A673 (cell line): ENCODE data around the gene OSBPL3. TPM values are rescaled to one million over a fixed set of nuclear protein-coding genes. Genes with fewer than 3 reads are reported as not detected.

Experiments used
- BruUV-seq: library from RNA; stranded (reverse); fragments of 400-500 nt; replicated peaks from 2 replicates; lab custom pipeline; 2021; lab: Mats Ljungman, UMichigan
- CTCF ChIA-PET: fragments of 300-600 bp; sonication (Branson Sonifier 250); formaldehyde crosslinking; loops from one replicate; lab custom pipeline; 2022; ENCODE audit warnings: antibody characterized with exemption; lab: Charles Lee
- POLR2A ChIA-PET: fragments of 300-600 bp; sonication (Branson Sonifier 250); formaldehyde crosslinking; loops from one replicate; lab custom pipeline; 2022; ENCODE audit warnings: antibody characterized with exemption; ENCODE audit not compliant: low non-redundant PET; lab: Charles Lee
- DNase-seq: peaks from one replicate; pipeline ENCODE4 v3.0.0-alpha.2; 2015; ENCODE audit warnings: low spot score
- H3K27ac ChIP-seq: fragments of 200-600 bp; sonication (generic); 2 replicates; pipeline ENCODE4 v1.5.1; 2016; ENCODE audit warnings: mixed run types, low read depth, mild to moderate bottlenecking, mixed read lengths, antibody characterized with exemption, low read length; ENCODE audit not compliant: poor library complexity, severe bottlenecking
- H3K27me3 ChIP-seq: fragments of 200-600 bp; sonication (generic); replicated peaks from 2 replicates; pipeline ENCODE4 v1.6.1; 2017; ENCODE audit warnings: mixed run types, low read depth, mild to moderate bottlenecking, mixed read lengths, antibody characterized with exemption, low read length; ENCODE audit not compliant: insufficient read depth, poor library complexity
- H3K36me3 ChIP-seq: fragments of 200-600 bp; sonication (generic); 2 replicates; pipeline ENCODE4 v1.6.1; 2016; ENCODE audit warnings: mixed run types, mild to moderate bottlenecking, mixed read lengths, antibody characterized with exemption, low read length; ENCODE audit not compliant: insufficient read depth, poor library complexity, severe bottlenecking
- H3K4me1 ChIP-seq: fragments of 200-600 bp; sonication (generic); 2 replicates; pipeline ENCODE4 v1.6.1; 2017; ENCODE audit warnings: mixed run types, mild to moderate bottlenecking, mixed read lengths, antibody characterized with exemption, low read length; ENCODE audit not compliant: insufficient read depth, poor library complexity, severe bottlenecking
- H3K4me3 ChIP-seq: fragments of 200-600 bp; sonication (generic); 2 replicates; pipeline ENCODE4 v1.5.1; 2016; ENCODE audit warnings: low read depth, mixed run types, mild to moderate bottlenecking, mixed read lengths, low read length; ENCODE audit not compliant: poor library complexity, severe bottlenecking
- H3K9me3 ChIP-seq: fragments of 200-600 bp; sonication (generic); 2 replicates; pipeline ENCODE4 v1.6.1; 2016; ENCODE audit warnings: mixed run types, low read depth, mild to moderate bottlenecking, mixed read lengths, antibody characterized with exemption, low read length; ENCODE audit not compliant: poor library complexity, severe bottlenecking
- EZH2 ChIP-seq: fragments of 200-600 bp; sonication (generic); IDR thresholded peaks from 2 replicates; pipeline ENCODE4 v1.6.1; 2017; ENCODE audit warnings: borderline replicate concordance, low read depth, mild to moderate bottlenecking, mixed read lengths, antibody characterized with exemption, low read length; ENCODE audit not compliant: poor library complexity, severe bottlenecking
- intact Hi-C: fragments of 100-400 bp; cut with micrococcal nuclease; formaldehyde crosslinking; loops from one replicate; pipeline ENCODE4 v1.10.0; 2022; ENCODE audit not compliant: unreplicated experiment
- total RNA-seq: library from RNA; stranded (reverse); gene quantifications from 2 replicates; pipeline ENCODE4 v1.2.3, GENCODE V29; 2021
- TF ChIP-seq, protein P1 (sequence below): fragments of 300-800, 200-600 bp; sonication (generic); conservative IDR thresholded peaks from 2 replicates; pipeline ENCODE4 v1.5.1; 2017; ENCODE audit warnings: low read depth, mild to moderate bottlenecking, antibody characterized with exemption, low read length, moderate library complexity, mixed read lengths

OSBPL3 gene
- total RNA-seq, 1 experiment from 2014 or later, result 21.4 TPM

DNA sequence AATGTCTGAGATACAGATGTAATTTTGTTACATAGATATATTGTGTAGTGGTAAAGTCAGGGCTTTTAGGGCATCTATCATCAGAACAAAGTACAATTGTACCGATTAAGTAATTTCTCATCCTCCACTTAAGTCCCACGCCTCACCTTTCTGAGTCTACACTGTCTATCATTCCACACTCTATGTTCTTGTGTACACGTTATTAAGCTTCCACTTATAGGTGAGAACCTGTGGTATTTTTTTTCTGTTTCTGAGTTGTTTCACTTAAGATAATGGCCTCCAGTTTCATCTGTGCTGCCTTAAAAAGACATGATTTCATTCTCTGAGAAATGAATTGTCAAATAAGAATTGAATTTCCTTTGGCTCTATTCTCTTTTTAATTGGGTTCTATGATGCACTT, 15.5 kb upstream of the OSBPL3 start:
- BruUV-seq, result no TSS peak
- intact Hi-C loops, result no loop called here
- Histone ChIP-seq H3K9me3 (no peaks in the 10 kb centered on the region), H3K36me3 (no peaks in the 10 kb centered on the region), H3K27ac (no peak overlapping the region), H3K4me3 (no peak overlapping the region), H3K27me3 (no peaks in the 10 kb centered on the region), H3K4me1 (no peaks in the 10 kb centered on the region)
- DNase-seq, result no peak
- TF ChIP-seq EZH2, result no peak
- TF ChIP-seq, protein P1, sequence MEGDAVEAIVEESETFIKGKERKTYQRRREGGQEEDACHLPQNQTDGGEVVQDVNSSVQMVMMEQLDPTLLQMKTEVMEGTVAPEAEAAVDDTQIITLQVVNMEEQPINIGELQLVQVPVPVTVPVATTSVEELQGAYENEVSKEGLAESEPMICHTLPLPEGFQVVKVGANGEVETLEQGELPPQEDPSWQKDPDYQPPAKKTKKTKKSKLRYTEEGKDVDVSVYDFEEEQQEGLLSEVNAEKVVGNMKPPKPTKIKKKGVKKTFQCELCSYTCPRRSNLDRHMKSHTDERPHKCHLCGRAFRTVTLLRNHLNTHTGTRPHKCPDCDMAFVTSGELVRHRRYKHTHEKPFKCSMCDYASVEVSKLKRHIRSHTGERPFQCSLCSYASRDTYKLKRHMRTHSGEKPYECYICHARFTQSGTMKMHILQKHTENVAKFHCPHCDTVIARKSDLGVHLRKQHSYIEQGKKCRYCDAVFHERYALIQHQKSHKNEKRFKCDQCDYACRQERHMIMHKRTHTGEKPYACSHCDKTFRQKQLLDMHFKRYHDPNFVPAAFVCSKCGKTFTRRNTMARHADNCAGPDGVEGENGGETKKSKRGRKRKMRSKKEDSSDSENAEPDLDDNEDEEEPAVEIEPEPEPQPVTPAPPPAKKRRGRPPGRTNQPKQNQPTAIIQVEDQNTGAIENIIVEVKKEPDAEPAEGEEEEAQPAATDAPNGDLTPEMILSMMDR, result no peak
- ChIA-PET CTCF (no interaction called here), POLR2A (no interaction called here)

DNA sequence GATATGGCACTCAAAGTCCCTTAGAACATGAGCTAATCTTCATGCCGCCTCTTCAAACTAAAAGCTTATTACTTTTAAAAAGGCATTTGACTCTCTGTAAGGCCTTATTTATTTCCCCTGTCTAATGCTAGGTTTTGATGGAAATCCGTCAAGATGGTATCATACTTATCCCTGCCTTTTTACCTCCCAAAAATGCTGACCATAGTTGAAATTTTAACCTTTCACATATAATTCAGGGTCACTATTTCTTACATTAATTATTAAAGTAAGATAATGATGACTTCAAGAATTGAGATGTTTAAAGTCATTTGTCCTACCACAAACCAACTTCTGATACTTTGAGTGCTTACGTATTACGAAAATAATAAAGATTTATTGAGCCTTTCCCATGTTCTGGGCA, 12.3 kb upstream of the OSBPL3 start:
- Histone ChIP-seq H3K9me3 (no peaks in the 10 kb centered on the region), H3K27ac (no peak overlapping the region), H3K4me1 (no peaks in the 10 kb centered on the region), H3K4me3 (no peak overlapping the region), H3K27me3 (no peaks in the 10 kb centered on the region), H3K36me3 (no peaks in the 10 kb centered on the region)
- no peak for TF ChIP-seq EZH2
- TF ChIP-seq, protein P1, result no peak
- DNase-seq, result no peak
- intact Hi-C loops, result no loop called here
- no TSS peak for BruUV-seq
- POLR2A ChIA-PET, result no interaction called here
- CTCF ChIA-PET, result no interaction called here

DNA sequence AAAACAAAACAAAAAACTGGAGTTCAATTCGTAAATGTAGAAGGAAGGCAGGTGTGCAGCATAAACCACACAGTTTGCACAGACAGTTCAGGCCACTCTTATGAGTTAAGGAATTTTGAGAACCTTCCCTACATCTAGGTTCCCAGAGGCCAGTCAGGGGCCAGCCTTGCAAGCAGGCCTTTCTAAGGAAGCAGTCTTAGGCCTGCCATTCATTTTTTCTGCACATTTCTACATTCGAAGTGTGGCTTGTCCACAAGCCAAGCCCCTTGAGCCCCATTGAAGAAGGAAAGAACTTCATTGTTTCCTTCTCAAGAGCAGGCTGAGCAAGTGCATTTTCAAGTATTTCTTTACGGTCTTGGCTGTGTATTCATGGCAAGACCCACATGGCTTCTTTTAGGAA, 11.4 kb upstream of the OSBPL3 start:
- Histone ChIP-seq H3K27me3 (no peaks in the 10 kb centered on the region), H3K4me3 (no peak overlapping the region), H3K27ac (no peak overlapping the region), H3K4me1 (no peaks in the 10 kb centered on the region), H3K9me3 (no peaks in the 10 kb centered on the region), H3K36me3 (no peaks in the 10 kb centered on the region)
- ChIA-PET POLR2A (no interaction called here), CTCF (no interaction called here)
- no peak for DNase-seq
- TF ChIP-seq, protein P1, result no peak
- no peak for TF ChIP-seq EZH2
- intact Hi-C loops, result no loop called here
- no TSS peak for BruUV-seq
